ENCODE data around the gene NDRG3.

NDRG3 gene

DNA sequence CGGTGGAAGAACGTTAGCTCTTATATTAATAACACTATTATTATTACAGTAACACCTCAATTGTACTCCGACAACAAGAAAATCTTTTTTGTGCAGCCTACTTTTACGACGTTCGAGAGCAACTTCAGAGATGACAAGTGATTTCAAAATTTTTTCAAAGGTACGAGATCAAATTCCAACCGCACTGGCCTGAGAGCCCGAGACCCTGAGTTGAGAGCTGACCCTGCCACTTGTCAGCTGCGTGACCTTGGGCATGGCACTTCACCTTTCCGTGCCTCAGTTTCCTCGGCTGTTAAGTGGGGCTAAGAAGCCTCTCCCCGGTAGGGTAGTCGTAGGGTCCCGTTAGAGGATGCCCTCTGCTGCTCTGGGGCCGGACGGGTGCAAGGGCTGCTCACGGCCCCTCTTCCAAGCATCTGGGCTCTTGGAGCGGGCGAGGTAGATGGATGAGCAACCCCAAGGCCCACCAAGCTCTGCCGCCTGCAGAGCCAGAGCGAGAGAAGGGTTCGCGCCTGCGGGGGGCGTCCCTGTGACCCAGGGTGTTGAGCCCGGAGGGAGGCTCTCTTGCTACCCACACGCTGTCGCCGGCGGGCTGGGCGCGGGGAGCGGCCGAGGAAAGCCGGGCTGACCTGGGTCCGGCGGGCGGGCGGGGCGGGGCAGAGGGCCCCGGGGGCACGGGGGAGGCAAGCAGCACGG lies 510 bp downstream of the NDRG3 start:
- CTCF ChIA-PET: interaction anchor here (0.6 to 1.9 kb wide), 9 partner anchors 9 to 140 kb away, joined by 3 to 11 read pairs (median 3); partner anchors contain the start of gene RAB5IF
- no peaks in the 10 kb centered on the region for H3K36me3 ChIP-seq (ENCODE audit: control insufficient read depth in 4 of 4, insufficient read depth in 4 of 4, low read length in 3 of 4)
- 8% methylated on average over 41 of the region's 44 CpGs for WGBS (ENCODE audit: insufficient coverage)
- no peaks in the 10 kb centered on the region for H3K9me3 ChIP-seq (ENCODE audit: control extremely low read depth in 1 of 5, control insufficient read depth in 4 of 5, insufficient read depth in 2 of 5, low read depth in 1 of 5, low read length in 4 of 5)
- H3K27ac ChIP-seq (ENCODE audit: insufficient read depth in 1 of 2, low read depth in 1 of 2, low read length in 2 of 2, poor library complexity in 1 of 2, severe bottlenecking in 2 of 2): no peak overlapping the region
- peaks cover 0 to 14% (median 8%) of the 10 kb centered on the region in 4 experiments for H3K4me1 ChIP-seq (ENCODE audit: control extremely low read depth in 1 of 4, control insufficient read depth in 4 of 4, insufficient read depth in 4 of 4, low read length in 3 of 4)
- H3K27me3 ChIP-seq (replicated peaks in 2 of 5; ENCODE audit: control insufficient read depth in 4 of 5, insufficient read depth in 5 of 5, low read length in 4 of 5): no peaks in the 10 kb centered on the region
- peak in 2 of 3 donors; percentile 53 to 64 for DNase-seq
- peak overlapping the region; percentile 45 to 86 (median 74) for H3K4me3 ChIP-seq (ENCODE audit: control insufficient read depth in 1 of 7, extremely low read depth in 1 of 7, insufficient read depth in 4 of 7, low read depth in 2 of 7, low read length in 6 of 7)
- POLR2A ChIA-PET: interaction anchor here (1.2 kb wide), 1 partner anchor 140 kb away, joined by 6 read pairs; the partner anchor contains the start of gene RAB5IF

DNA sequence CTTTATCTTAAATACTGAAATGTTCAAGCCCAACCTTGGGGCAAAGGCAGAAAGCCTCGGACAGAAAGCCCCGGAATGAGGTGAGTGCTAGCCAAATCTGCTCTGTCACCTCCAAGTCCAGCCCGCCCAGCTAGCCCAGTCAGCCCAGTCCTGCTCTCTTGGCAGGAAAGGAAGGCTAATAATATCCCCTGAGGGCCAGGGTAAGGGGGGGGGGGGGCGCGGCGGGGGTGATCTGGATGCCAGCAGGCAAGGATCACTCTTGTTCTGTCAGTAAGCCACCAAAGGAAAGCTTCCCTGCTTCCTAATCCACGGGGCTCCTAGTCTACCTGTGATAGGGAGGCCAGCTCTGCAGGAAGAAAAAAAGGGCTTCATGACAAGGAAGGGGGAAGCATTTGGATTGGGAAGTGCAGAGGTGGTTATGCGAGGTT lies 1.1 kb downstream of the NDRG3 start:
- 63% methylated on average over 3 of the region's 8 CpGs for WGBS (ENCODE audit: insufficient coverage)
- no peak for DNase-seq
- ChIA-PET POLR2A (no interaction called here), CTCF (interaction anchor here (0.7 to 1.9 kb wide), 7 partner anchors 10 to 139 kb away, joined by 3 to 11 read pairs (median 3); partner anchors contain the start of gene RAB5IF)
- H3K4me3 ChIP-seq (ENCODE audit: control insufficient read depth in 1 of 7, extremely low read depth in 1 of 7, insufficient read depth in 4 of 7, low read depth in 2 of 7, low read length in 6 of 7): peak overlapping the region in 5 of 7 experiments; percentile 73 to 86 (median 75)
- no peak overlapping the region for H3K27ac ChIP-seq (ENCODE audit: insufficient read depth in 1 of 2, low read depth in 1 of 2, low read length in 2 of 2, poor library complexity in 1 of 2, severe bottlenecking in 2 of 2)
- no peaks in the 10 kb centered on the region for H3K9me3 ChIP-seq (ENCODE audit: control extremely low read depth in 1 of 5, control insufficient read depth in 4 of 5, insufficient read depth in 2 of 5, low read depth in 1 of 5, low read length in 4 of 5)
- H3K27me3 ChIP-seq (replicated peaks in 2 of 5; ENCODE audit: control insufficient read depth in 4 of 5, insufficient read depth in 5 of 5, low read length in 4 of 5): no peaks in the 10 kb centered on the region
- peaks cover 0 to 14% (median 8%) of the 10 kb centered on the region in 4 experiments for H3K4me1 ChIP-seq (ENCODE audit: control extremely low read depth in 1 of 4, control insufficient read depth in 4 of 4, insufficient read depth in 4 of 4, low read length in 3 of 4)
- H3K36me3 ChIP-seq (ENCODE audit: control insufficient read depth in 4 of 4, insufficient read depth in 4 of 4, low read length in 3 of 4): no peaks in the 10 kb centered on the region

DNA sequence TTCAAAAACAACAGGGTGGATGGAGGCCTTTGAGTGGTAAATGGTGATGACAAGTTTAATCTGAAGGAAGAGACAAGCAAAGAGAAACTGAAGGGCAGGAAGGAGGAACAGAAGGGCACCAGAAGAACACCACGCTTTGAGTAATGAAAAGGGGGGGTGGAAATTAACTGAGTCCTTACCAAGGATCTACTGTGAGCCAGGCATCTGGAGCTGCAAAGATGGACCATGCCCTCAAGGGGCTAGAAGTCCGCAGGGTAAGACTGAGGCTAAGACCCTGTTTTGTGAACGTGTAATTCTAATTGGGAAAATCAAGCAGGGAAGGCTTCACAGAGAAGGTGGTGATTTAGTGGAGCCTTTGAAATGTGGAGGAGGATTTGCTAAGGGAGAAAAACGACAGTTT lies 1.6 kb downstream of the NDRG3 start:
- Histone ChIP-seq H3K9me3 (ENCODE audit: control extremely low read depth in 1 of 5, control insufficient read depth in 4 of 5, insufficient read depth in 2 of 5, low read depth in 1 of 5, low read length in 4 of 5) (no peaks in the 10 kb centered on the region), H3K36me3 (ENCODE audit: control insufficient read depth in 4 of 4, insufficient read depth in 4 of 4, low read length in 3 of 4) (no peaks in the 10 kb centered on the region), H3K4me1 (ENCODE audit: control extremely low read depth in 1 of 4, control insufficient read depth in 4 of 4, insufficient read depth in 4 of 4, low read length in 3 of 4) (peaks cover 0 to 14% (median 8%) of the 10 kb centered on the region in 4 experiments), H3K27me3 (replicated peaks in 2 of 5; ENCODE audit: control insufficient read depth in 4 of 5, insufficient read depth in 5 of 5, low read length in 4 of 5) (no peaks in the 10 kb centered on the region), H3K27ac (ENCODE audit: insufficient read depth in 1 of 2, low read depth in 1 of 2, low read length in 2 of 2, poor library complexity in 1 of 2, severe bottlenecking in 2 of 2) (no peak overlapping the region), H3K4me3 (ENCODE audit: control insufficient read depth in 1 of 7, extremely low read depth in 1 of 7, insufficient read depth in 4 of 7, low read depth in 2 of 7, low read length in 6 of 7) (no peak overlapping the region)
- POLR2A ChIA-PET: no interaction called here
- CTCF ChIA-PET: interaction anchor here (0.7 to 2.3 kb wide), 7 partner anchors 10 to 64 kb away, joined by 3 to 10 read pairs (median 4); no protein-coding TSS in a partner anchor
- WGBS (ENCODE audit: insufficient coverage): 100% methylated on average over 3 of the region's 4 CpGs
- no peak for DNase-seq

DNA sequence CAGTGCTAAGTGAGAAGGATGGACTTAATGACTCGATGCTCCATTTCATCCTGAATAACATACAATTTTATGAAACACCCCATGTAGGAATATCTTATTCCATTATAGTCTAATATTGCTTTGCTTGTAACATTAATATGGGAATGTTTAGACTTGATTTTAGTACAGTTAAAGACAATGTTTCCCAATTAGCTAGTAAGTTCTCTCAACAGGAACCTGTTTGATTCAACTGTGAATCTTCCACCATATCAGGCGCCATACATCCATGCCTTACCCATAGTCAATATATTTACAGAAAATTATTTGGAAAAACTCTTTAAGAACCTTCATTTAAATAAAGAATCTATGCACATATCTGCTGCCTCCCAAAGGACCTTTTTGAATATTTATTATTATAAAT lies 3.3 kb downstream of the NDRG3 start:
- peaks cover 0 to 15% (median 8%) of the 10 kb centered on the region in 4 experiments for H3K4me1 ChIP-seq (ENCODE audit: control extremely low read depth in 1 of 4, control insufficient read depth in 4 of 4, insufficient read depth in 4 of 4, low read length in 3 of 4)
- no peak overlapping the region for H3K27ac ChIP-seq (ENCODE audit: insufficient read depth in 1 of 2, low read depth in 1 of 2, low read length in 2 of 2, poor library complexity in 1 of 2, severe bottlenecking in 2 of 2)
- peak overlapping the region in 1 of 7 experiments; percentile 6 for H3K4me3 ChIP-seq (ENCODE audit: control insufficient read depth in 1 of 7, extremely low read depth in 1 of 7, insufficient read depth in 4 of 7, low read depth in 2 of 7, low read length in 6 of 7)
- DNase-seq: no peak
- no peaks in the 10 kb centered on the region for H3K27me3 ChIP-seq (replicated peaks in 2 of 5; ENCODE audit: control insufficient read depth in 4 of 5, insufficient read depth in 5 of 5, low read length in 4 of 5)
- H3K9me3 ChIP-seq (ENCODE audit: control extremely low read depth in 1 of 5, control insufficient read depth in 4 of 5, insufficient read depth in 2 of 5, low read depth in 1 of 5, low read length in 4 of 5): no peaks in the 10 kb centered on the region
- WGBS (ENCODE audit: insufficient coverage): no CpG with 5 or more reads among the region's 2 CpGs
- no peaks in the 10 kb centered on the region for H3K36me3 ChIP-seq (ENCODE audit: control insufficient read depth in 4 of 4, insufficient read depth in 4 of 4, low read length in 3 of 4)
- ChIA-PET POLR2A (no interaction called here), CTCF (interaction anchor here (1.4 to 2.3 kb wide), 2 partner anchors 9 to 12 kb away, joined by 5 to 10 read pairs; no protein-coding TSS in a partner anchor)

DNA sequence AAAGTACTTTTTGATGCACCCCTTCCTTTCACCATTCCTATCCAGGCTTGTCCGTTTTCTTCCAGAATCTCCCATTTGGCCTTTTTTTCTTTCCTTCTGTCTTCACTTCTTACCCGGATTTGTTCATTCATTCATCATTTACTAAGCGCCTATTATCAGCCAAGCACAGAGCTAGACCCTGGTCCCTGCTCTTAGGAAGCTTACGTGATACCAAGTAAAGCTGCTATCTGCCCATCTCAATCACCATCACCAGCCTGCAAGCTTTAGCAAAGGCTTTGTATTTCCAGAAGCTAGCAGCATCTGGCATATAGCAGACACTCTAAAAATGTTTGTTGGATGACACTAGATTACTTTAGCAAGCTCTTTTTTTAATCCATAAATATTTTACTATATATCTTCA lies 4.8 kb downstream of the NDRG3 start:
- ChIA-PET CTCF (interaction anchor here (0.7 to 1.0 kb wide), 2 partner anchors 9 to 34 kb away, joined by 3 read pairs; no protein-coding TSS in a partner anchor), POLR2A (no interaction called here)
- 96% methylated on average over 4 of the region's 4 CpGs for WGBS (ENCODE audit: insufficient coverage)
- H3K9me3 ChIP-seq (ENCODE audit: control extremely low read depth in 1 of 5, control insufficient read depth in 4 of 5, insufficient read depth in 2 of 5, low read depth in 1 of 5, low read length in 4 of 5): no peaks in the 10 kb centered on the region
- H3K27ac ChIP-seq (ENCODE audit: insufficient read depth in 1 of 2, low read depth in 1 of 2, low read length in 2 of 2, poor library complexity in 1 of 2, severe bottlenecking in 2 of 2): no peak overlapping the region
- peaks cover 0 to 26% (median 15%) of the 10 kb centered on the region in 4 experiments for H3K4me1 ChIP-seq (ENCODE audit: control extremely low read depth in 1 of 4, control insufficient read depth in 4 of 4, insufficient read depth in 4 of 4, low read length in 3 of 4)
- no peak overlapping the region for H3K4me3 ChIP-seq (ENCODE audit: control insufficient read depth in 1 of 7, extremely low read depth in 1 of 7, insufficient read depth in 4 of 7, low read depth in 2 of 7, low read length in 6 of 7)
- DNase-seq: no peak
- no peaks in the 10 kb centered on the region for H3K27me3 ChIP-seq (replicated peaks in 2 of 5; ENCODE audit: control insufficient read depth in 4 of 5, insufficient read depth in 5 of 5, low read length in 4 of 5)
- no peaks in the 10 kb centered on the region for H3K36me3 ChIP-seq (ENCODE audit: control insufficient read depth in 4 of 4, insufficient read depth in 4 of 4, low read length in 3 of 4)

DNA sequence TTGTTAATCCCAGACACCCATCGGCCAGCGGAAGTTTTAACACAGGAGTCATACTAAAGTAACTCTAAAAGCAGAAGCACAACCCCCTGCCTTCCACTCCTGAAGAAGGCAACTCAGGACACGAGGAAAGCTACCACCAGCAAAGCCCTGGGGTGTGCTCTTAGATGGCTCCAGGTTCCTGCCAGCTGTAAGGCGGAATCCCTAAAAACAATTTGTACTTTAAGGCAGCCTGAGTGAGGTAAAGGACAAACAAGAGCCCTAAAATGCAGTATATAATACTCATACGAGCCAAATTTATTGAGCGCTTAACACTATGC lies 8.7 kb downstream of the NDRG3 start:
- Histone ChIP-seq H3K4me1 (ENCODE audit: control extremely low read depth in 1 of 4, control insufficient read depth in 4 of 4, insufficient read depth in 4 of 4, low read length in 3 of 4) (peaks cover 3 to 24% (median 13%) of the 10 kb centered on the region in 4 experiments), H3K27me3 (replicated peaks in 2 of 5; ENCODE audit: control insufficient read depth in 4 of 5, insufficient read depth in 5 of 5, low read length in 4 of 5) (no peaks in the 10 kb centered on the region), H3K36me3 (ENCODE audit: control insufficient read depth in 4 of 4, insufficient read depth in 4 of 4, low read length in 3 of 4) (peaks cover 0 to 3% (median 0%) of the 10 kb centered on the region in 4 experiments), H3K27ac (ENCODE audit: insufficient read depth in 1 of 2, low read depth in 1 of 2, low read length in 2 of 2, poor library complexity in 1 of 2, severe bottlenecking in 2 of 2) (no peak overlapping the region), H3K9me3 (ENCODE audit: control extremely low read depth in 1 of 5, control insufficient read depth in 4 of 5, insufficient read depth in 2 of 5, low read depth in 1 of 5, low read length in 4 of 5) (no peaks in the 10 kb centered on the region), H3K4me3 (ENCODE audit: control insufficient read depth in 1 of 7, extremely low read depth in 1 of 7, insufficient read depth in 4 of 7, low read depth in 2 of 7, low read length in 6 of 7) (no peak overlapping the region)
- no peak for DNase-seq
- WGBS (ENCODE audit: insufficient coverage): 94% methylated on average over 6 of the region's 6 CpGs
- ChIA-PET POLR2A (no interaction called here), CTCF (interaction anchor here (1.1 to 2.6 kb wide), 5 partner anchors 17 to 128 kb away, joined by 3 to 9 read pairs (median 3); partner anchors contain the start of gene SLA2)
